Activated naive CD8-positive, alpha-beta T cell treated with anti-CD3 and anti-CD28 coated beads for 36 hours (primary cell): ENCODE data around the gene OMP. TPM values are rescaled to one million over a fixed set of nuclear protein-coding genes. Genes with fewer than 3 reads are reported as not detected.

Experiments used
- DNase-seq: peaks from one replicate; pipeline ENCODE4 v3.0.0; 2021
- H3K27ac Mint-ChIP-seq: one replicate; pipeline ENCODE4 v1.8.0; 2022; ENCODE audit warnings: mild to moderate bottlenecking, moderate library complexity, mixed read lengths
- H3K27me3 Mint-ChIP-seq: one replicate; pipeline ENCODE4 v1.8.0; 2022; ENCODE audit warnings: mild to moderate bottlenecking, mixed read lengths
- H3K36me3 Mint-ChIP-seq: one replicate; pipeline ENCODE4 v1.8.0; 2021; ENCODE audit warnings: mild to moderate bottlenecking, mixed read lengths
- H3K4me1 Mint-ChIP-seq: one replicate; pipeline ENCODE4 v1.8.0; 2021; ENCODE audit warnings: mixed read lengths
- H3K4me3 Mint-ChIP-seq: one replicate; pipeline ENCODE4 v1.8.0; 2022; ENCODE audit warnings: mild to moderate bottlenecking, moderate library complexity, mixed read lengths
- H3K9me3 Mint-ChIP-seq: one replicate; pipeline ENCODE4 v1.8.0; 2022; ENCODE audit warnings: mixed read lengths
- total RNA-seq, 2 experiments: library from RNA; stranded (reverse); gene quantifications; one replicate each; pipeline ENCODE4 v1.2.3, GENCODE V29; 2021

OMP gene
- total RNA-seq, 2 experiments from 2014 or later, result not detected

- no peaks in the 10 kb centered on the region for H3K4me1 Mint-ChIP-seq
- no peaks in the 10 kb centered on the region for H3K9me3 Mint-ChIP-seq
- no peak for DNase-seq
- no peaks in the 10 kb centered on the region for H3K36me3 Mint-ChIP-seq
- no peak overlapping the region for H3K27ac Mint-ChIP-seq
- no peaks in the 10 kb centered on the region for H3K27me3 Mint-ChIP-seq
- no peak overlapping the region for H3K4me3 Mint-ChIP-seq
These were observed 16.3 kb downstream of the OMP start for GRCh38 chr11:77118971-77119370.

- Mint-ChIP-seq H3K36me3 (no peaks in the 10 kb centered on the region), H3K9me3 (no peaks in the 10 kb centered on the region), H3K27me3 (no peaks in the 10 kb centered on the region), H3K4me3 (no peak overlapping the region), H3K27ac (no peak overlapping the region), H3K4me1 (no peaks in the 10 kb centered on the region)
- no peak for DNase-seq
These were observed 16.9 kb downstream of the OMP start for GRCh38 chr11:77119531-77119936.

- H3K27ac Mint-ChIP-seq, result no peak overlapping the region
- no peak for DNase-seq
- H3K4me1 Mint-ChIP-seq, result no peaks in the 10 kb centered on the region
- no peaks in the 10 kb centered on the region for H3K27me3 Mint-ChIP-seq
- no peaks in the 10 kb centered on the region for H3K9me3 Mint-ChIP-seq
- H3K36me3 Mint-ChIP-seq, result no peaks in the 10 kb centered on the region
- no peak overlapping the region for H3K4me3 Mint-ChIP-seq
These were observed 17.9 kb downstream of the OMP start for GRCh38 chr11:77120571-77120970.

GRCh38 chr11:77121096-77121640 lies 18.5 kb downstream of the OMP start:
- H3K27ac Mint-ChIP-seq, result no peak overlapping the region
- no peak for DNase-seq
- H3K9me3 Mint-ChIP-seq, result no peaks in the 10 kb centered on the region
- no peaks in the 10 kb centered on the region for H3K27me3 Mint-ChIP-seq
- H3K4me1 Mint-ChIP-seq, result no peaks in the 10 kb centered on the region
- no peak overlapping the region for H3K4me3 Mint-ChIP-seq
- H3K36me3 Mint-ChIP-seq, result no peaks in the 10 kb centered on the region

- H3K36me3 Mint-ChIP-seq, result no peaks in the 10 kb centered on the region
- H3K9me3 Mint-ChIP-seq, result no peaks in the 10 kb centered on the region
- H3K27me3 Mint-ChIP-seq, result no peaks in the 10 kb centered on the region
- DNase-seq, result no peak
- no peaks in the 10 kb centered on the region for H3K4me1 Mint-ChIP-seq
- no peak overlapping the region for H3K4me3 Mint-ChIP-seq
- no peak overlapping the region for H3K27ac Mint-ChIP-seq
These were observed 19.4 kb downstream of the OMP start for GRCh38 chr11:77121876-77122575.

- Mint-ChIP-seq H3K27me3 (peaks cover 3% of the 10 kb centered on the region), H3K4me3 (no peak overlapping the region), H3K9me3 (no peaks in the 10 kb centered on the region), H3K27ac (no peak overlapping the region), H3K36me3 (no peaks in the 10 kb centered on the region), H3K4me1 (peaks cover 3% of the 10 kb centered on the region)
- no peak for DNase-seq
These were observed 20.1 kb downstream of the OMP start for GRCh38 chr11:77122576-77123212.

GRCh38 chr11:77123591-77123990 lies 21.0 kb downstream of the OMP start:
- Mint-ChIP-seq H3K4me3 (no peak overlapping the region), H3K27me3 (peaks cover 4% of the 10 kb centered on the region), H3K36me3 (no peaks in the 10 kb centered on the region), H3K4me1 (peaks cover 5% of the 10 kb centered on the region), H3K27ac (no peak overlapping the region), H3K9me3 (no peaks in the 10 kb centered on the region)
- DNase-seq, result no peak

GRCh38 chr11:77124041-77124440 lies 21.4 kb downstream of the OMP start:
- no peak for DNase-seq
- Mint-ChIP-seq H3K4me3 (no peak overlapping the region), H3K9me3 (no peaks in the 10 kb centered on the region), H3K36me3 (no peaks in the 10 kb centered on the region), H3K27me3 (peaks cover 4% of the 10 kb centered on the region), H3K4me1 (peaks cover 5% of the 10 kb centered on the region), H3K27ac (no peak overlapping the region)

- Mint-ChIP-seq H3K4me3 (no peak overlapping the region), H3K36me3 (no peaks in the 10 kb centered on the region)
These were observed 21.8 kb downstream of the OMP start for GRCh38 chr11:77124488-77124887.

GRCh38 chr11:77125191-77125590 lies 22.6 kb downstream of the OMP start:
- no peaks in the 10 kb centered on the region for H3K36me3 Mint-ChIP-seq
- H3K27me3 Mint-ChIP-seq, result peaks cover 4% of the 10 kb centered on the region
- H3K27ac Mint-ChIP-seq, result no peak overlapping the region
- H3K9me3 Mint-ChIP-seq, result no peaks in the 10 kb centered on the region
- H3K4me1 Mint-ChIP-seq, result peaks cover 5% of the 10 kb centered on the region
- no peak for DNase-seq
- no peak overlapping the region for H3K4me3 Mint-ChIP-seq

More at GRCh38 chr11:77124488-77124887, 21.8 kb downstream of the OMP start:
- Mint-ChIP-seq H3K9me3 (no peaks in the 10 kb centered on the region), H3K27me3 (peaks cover 4% of the 10 kb centered on the region), H3K4me1 (peaks cover 5% of the 10 kb centered on the region), H3K27ac (no peak overlapping the region)
- DNase-seq, result no peak

- Mint-ChIP-seq H3K4me1 (peaks cover 5% of the 10 kb centered on the region), H3K4me3 (no peak overlapping the region), H3K27me3 (peaks cover 4% of the 10 kb centered on the region), H3K36me3 (no peaks in the 10 kb centered on the region), H3K9me3 (no peaks in the 10 kb centered on the region), H3K27ac (no peak overlapping the region)
- no peak for DNase-seq
These were observed 23.1 kb downstream of the OMP start for GRCh38 chr11:77125695-77126094.

GRCh38 chr11:77126156-77126775 lies 23.6 kb downstream of the OMP start:
- H3K36me3 Mint-ChIP-seq, result no peaks in the 10 kb centered on the region
- no peak overlapping the region for H3K4me3 Mint-ChIP-seq
- no peak for DNase-seq
- H3K9me3 Mint-ChIP-seq, result no peaks in the 10 kb centered on the region
- H3K27me3 Mint-ChIP-seq, result peaks cover 4% of the 10 kb centered on the region
- no peak overlapping the region for H3K27ac Mint-ChIP-seq
- H3K4me1 Mint-ChIP-seq, result peaks cover 5% of the 10 kb centered on the region

GRCh38 chr11:77126861-77127234 lies 24.2 kb downstream of the OMP start:
- no peak for DNase-seq
- H3K36me3 Mint-ChIP-seq, result no peaks in the 10 kb centered on the region
- H3K4me1 Mint-ChIP-seq, result peaks cover 5% of the 10 kb centered on the region
- peaks cover 4% of the 10 kb centered on the region for H3K27me3 Mint-ChIP-seq
- H3K9me3 Mint-ChIP-seq, result no peaks in the 10 kb centered on the region
- H3K4me3 Mint-ChIP-seq, result no peak overlapping the region
- H3K27ac Mint-ChIP-seq, result no peak overlapping the region

- H3K4me3 Mint-ChIP-seq, result peak overlapping the region; percentile 64
- H3K36me3 Mint-ChIP-seq, result no peaks in the 10 kb centered on the region
- no peak overlapping the region for H3K27ac Mint-ChIP-seq
- no peaks in the 10 kb centered on the region for H3K9me3 Mint-ChIP-seq
- peak; percentile 57 for DNase-seq
- peaks cover 4% of the 10 kb centered on the region for H3K27me3 Mint-ChIP-seq
- peaks cover 5% of the 10 kb centered on the region for H3K4me1 Mint-ChIP-seq
These were observed 24.7 kb downstream of the OMP start for GRCh38 chr11:77127235-77127911.
